Measurements from ENCODE around the gene RASAL2.
"Not testable (repeated sequence)": the region's sequence is repeated elsewhere in the genome, so short reads cannot be mapped to it uniquely, and the experiment has no call there.

The RASAL2 gene

GRCh38 chr1:178168536-178168935 lies 74.6 kb downstream of the RASAL2 start:
- no peak for DNase-seq

GRCh38 chr1:178169649-178170048 lies 75.7 kb downstream of the RASAL2 start:
- DNase-seq: no peak

GRCh38 chr1:178172939-178173338 lies 79.0 kb downstream of the RASAL2 start:
- DNase-seq: no peak

GRCh38 chr1:178174539-178174938 lies 80.6 kb downstream of the RASAL2 start:
- DNase-seq: no peak

- DNase-seq: no peak
Observed at GRCh38 chr1:178180405-178180804, 86.5 kb downstream of the RASAL2 start.

- no peak for DNase-seq
Observed at GRCh38 chr1:178183796-178184195, 89.9 kb downstream of the RASAL2 start.

- no peak for DNase-seq
Observed at GRCh38 chr1:178188306-178188705, 94.4 kb downstream of the RASAL2 start.

GRCh38 chr1:178189814-178190213 lies 95.9 kb downstream of the RASAL2 start:
- DNase-seq: peak in 1 of 5 experiments; percentile 6

GRCh38 chr1:178190881-178191280 lies 97.0 kb downstream of the RASAL2 start:
- no peak for DNase-seq

GRCh38 chr1:178192686-178193085 lies 98.8 kb downstream of the RASAL2 start:
- peak in 1 of 5 experiments; percentile 22 for DNase-seq

GRCh38 chr1:178196631-178197030 lies 102.7 kb downstream of the RASAL2 start:
- no peak for DNase-seq

GRCh38 chr1:178202095-178202494 lies 108.2 kb downstream of the RASAL2 start:
- DNase-seq: not testable (repeated sequence)

GRCh38 chr1:178202546-178202945 lies 108.6 kb downstream of the RASAL2 start:
- DNase-seq: not testable (repeated sequence)

GRCh38 chr1:178208269-178208856 lies 114.5 kb downstream of the RASAL2 start:
- DNase-seq: not testable (repeated sequence)

GRCh38 chr1:178209935-178210334 lies 116.0 kb downstream of the RASAL2 start:
- no peak for DNase-seq

GRCh38 chr1:178218550-178218949 lies 124.6 kb downstream of the RASAL2 start:
- no peak for DNase-seq

GRCh38 chr1:178220094-178220493 lies 126.2 kb downstream of the RASAL2 start:
- no peak for DNase-seq

- no peak for DNase-seq
Observed at GRCh38 chr1:178223289-178223688, 129.4 kb downstream of the RASAL2 start.

- no peak for DNase-seq
Observed at GRCh38 chr1:178224358-178224757, 130.5 kb downstream of the RASAL2 start.

- DNase-seq: no peak
Observed at GRCh38 chr1:178230881-178231409, 137.0 kb downstream of the RASAL2 start.

- no peak for DNase-seq
Observed at GRCh38 chr1:178232108-178232507, 138.2 kb downstream of the RASAL2 start.

GRCh38 chr1:178232949-178233348 lies 139.0 kb downstream of the RASAL2 start:
- no peak for DNase-seq

- DNase-seq: no peak
Observed at GRCh38 chr1:178237121-178237520, 143.2 kb downstream of the RASAL2 start.

GRCh38 chr1:178238722-178239510 lies 145.0 kb downstream of the RASAL2 start:
- no peak for DNase-seq
